Measurements from ENCODE around the gene EPHA1.

DNA sequence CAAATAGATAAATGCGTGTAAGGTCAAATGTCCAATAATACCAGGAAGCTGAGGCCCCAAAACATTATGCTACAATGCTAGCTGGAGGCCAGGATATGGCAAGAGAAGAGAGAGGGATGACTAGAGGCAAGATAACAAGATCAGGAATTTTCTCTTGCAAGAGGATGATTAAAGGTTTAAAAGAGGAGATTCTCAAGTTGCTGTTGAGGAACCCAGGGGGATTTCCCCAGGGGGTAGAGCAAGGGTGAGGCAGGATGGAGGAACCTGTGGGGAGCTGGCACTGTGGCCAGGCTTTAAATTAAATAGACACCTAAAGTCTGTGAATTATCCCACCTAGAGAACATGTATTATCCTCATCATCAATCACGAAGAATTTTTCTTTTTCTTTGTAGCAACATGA is 31.2 kb upstream of the EPHA1 start:
- TF ChIP-seq, protein P1, sequence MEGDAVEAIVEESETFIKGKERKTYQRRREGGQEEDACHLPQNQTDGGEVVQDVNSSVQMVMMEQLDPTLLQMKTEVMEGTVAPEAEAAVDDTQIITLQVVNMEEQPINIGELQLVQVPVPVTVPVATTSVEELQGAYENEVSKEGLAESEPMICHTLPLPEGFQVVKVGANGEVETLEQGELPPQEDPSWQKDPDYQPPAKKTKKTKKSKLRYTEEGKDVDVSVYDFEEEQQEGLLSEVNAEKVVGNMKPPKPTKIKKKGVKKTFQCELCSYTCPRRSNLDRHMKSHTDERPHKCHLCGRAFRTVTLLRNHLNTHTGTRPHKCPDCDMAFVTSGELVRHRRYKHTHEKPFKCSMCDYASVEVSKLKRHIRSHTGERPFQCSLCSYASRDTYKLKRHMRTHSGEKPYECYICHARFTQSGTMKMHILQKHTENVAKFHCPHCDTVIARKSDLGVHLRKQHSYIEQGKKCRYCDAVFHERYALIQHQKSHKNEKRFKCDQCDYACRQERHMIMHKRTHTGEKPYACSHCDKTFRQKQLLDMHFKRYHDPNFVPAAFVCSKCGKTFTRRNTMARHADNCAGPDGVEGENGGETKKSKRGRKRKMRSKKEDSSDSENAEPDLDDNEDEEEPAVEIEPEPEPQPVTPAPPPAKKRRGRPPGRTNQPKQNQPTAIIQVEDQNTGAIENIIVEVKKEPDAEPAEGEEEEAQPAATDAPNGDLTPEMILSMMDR (IDR thresholded peaks at IDR 0.05) = no peak
- TF ChIP-seq POLR2A (IDR thresholded peaks at IDR 0.05) = no peak
